ENCODE measurements around the gene PAX5. TPM values are rescaled to one million over a fixed set of nuclear protein-coding genes. Genes with fewer than 3 reads are reported as not detected.

PAX5 gene
- total and polyA plus RNA-seq, 9 donors, result 0.02 to 0.28 (median 0.05) TPM; not detected in 6

DNA sequence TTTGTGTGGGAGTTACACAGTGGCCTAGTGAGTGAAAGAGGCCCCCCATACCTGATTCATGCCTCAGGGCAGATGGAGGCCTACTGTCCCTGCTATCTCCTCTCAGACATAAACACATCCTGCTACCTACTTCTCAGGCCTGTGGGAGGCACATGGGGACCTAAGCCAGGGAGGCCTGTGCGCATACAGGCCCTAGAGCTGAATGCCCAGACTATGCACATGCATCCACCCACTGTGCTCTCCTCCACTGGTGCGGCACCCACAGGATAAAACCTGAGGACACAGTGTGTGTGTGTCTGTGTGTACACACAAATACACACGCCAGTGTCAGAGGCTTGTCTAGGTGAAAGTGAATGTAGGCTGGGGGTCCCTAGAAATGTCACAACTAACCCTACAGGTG is 1.4 kb downstream of the PAX5 start:
- 41 to 79% (median 44%) methylated on average over 2 to 3 of the region's 3 CpGs for WGBS, 3 donors
- peaks cover 10% of the 10 kb centered on the region for H3K4me1 ChIP-seq (ENCODE audit: insufficient read depth)
- intact Hi-C loops (cut with DNase I), result no loop called here

DNA sequence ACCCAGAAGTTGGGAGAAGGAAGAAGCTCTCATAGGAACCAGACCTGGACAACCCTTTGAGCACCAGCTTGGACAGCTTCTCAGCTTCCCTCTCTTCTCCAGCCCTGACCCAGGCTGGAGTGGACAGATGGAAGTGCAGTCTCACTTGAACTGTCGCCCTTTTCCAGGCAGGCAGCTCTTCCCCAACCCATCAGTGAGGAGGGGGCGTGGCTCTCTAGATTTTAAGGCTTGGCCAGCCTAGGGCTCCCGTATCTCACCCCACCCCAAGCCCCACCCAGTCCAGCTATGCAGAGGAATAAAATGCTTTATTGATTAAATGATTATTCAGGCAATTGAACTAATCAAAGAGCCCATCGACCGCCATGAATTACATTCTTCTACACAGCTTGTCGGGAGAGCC is 2.2 kb downstream of the PAX5 start:
- peaks cover 11% of the 10 kb centered on the region for H3K4me1 ChIP-seq (ENCODE audit: insufficient read depth)
- H3K4me3 ChIP-seq, result no peak overlapping the region
- WGBS, 3 donors, result 12 to 16% (median 13%) methylated on average over 6 of the region's 6 CpGs
- H3K9me3 ChIP-seq, result no peaks in the 10 kb centered on the region
- H3K27me3 ChIP-seq, result peaks cover 10% of the 10 kb centered on the region
- no peak for TF ChIP-seq EP300 (IDR thresholded peaks at IDR 0.05)
- TF ChIP-seq, protein P1, sequence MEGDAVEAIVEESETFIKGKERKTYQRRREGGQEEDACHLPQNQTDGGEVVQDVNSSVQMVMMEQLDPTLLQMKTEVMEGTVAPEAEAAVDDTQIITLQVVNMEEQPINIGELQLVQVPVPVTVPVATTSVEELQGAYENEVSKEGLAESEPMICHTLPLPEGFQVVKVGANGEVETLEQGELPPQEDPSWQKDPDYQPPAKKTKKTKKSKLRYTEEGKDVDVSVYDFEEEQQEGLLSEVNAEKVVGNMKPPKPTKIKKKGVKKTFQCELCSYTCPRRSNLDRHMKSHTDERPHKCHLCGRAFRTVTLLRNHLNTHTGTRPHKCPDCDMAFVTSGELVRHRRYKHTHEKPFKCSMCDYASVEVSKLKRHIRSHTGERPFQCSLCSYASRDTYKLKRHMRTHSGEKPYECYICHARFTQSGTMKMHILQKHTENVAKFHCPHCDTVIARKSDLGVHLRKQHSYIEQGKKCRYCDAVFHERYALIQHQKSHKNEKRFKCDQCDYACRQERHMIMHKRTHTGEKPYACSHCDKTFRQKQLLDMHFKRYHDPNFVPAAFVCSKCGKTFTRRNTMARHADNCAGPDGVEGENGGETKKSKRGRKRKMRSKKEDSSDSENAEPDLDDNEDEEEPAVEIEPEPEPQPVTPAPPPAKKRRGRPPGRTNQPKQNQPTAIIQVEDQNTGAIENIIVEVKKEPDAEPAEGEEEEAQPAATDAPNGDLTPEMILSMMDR (IDR thresholded peaks at IDR 0.05), result no peak
- no peak for TF ChIP-seq POLR2A (IDR thresholded peaks at IDR 0.05)
- intact Hi-C loops (cut with DNase I), result no loop called here
- H3K36me3 ChIP-seq, result no peaks in the 10 kb centered on the region
- H3K27ac ChIP-seq, result no peak overlapping the region
- no peak for DNase-seq

More for the DNA sequence above, 1.4 kb downstream of the PAX5 start:
- Histone ChIP-seq H3K9me3 (no peaks in the 10 kb centered on the region), H3K27ac (no peak overlapping the region), H3K36me3 (no peaks in the 10 kb centered on the region), H3K27me3 (peaks cover 10% of the 10 kb centered on the region), H3K4me3 (no peak overlapping the region)
- no peak for DNase-seq
- no peak for TF ChIP-seq EP300 (IDR thresholded peaks at IDR 0.05)
- TF ChIP-seq, protein P1 (IDR thresholded peaks at IDR 0.05), result no peak
- TF ChIP-seq POLR2A (IDR thresholded peaks at IDR 0.05), result no peak

DNA sequence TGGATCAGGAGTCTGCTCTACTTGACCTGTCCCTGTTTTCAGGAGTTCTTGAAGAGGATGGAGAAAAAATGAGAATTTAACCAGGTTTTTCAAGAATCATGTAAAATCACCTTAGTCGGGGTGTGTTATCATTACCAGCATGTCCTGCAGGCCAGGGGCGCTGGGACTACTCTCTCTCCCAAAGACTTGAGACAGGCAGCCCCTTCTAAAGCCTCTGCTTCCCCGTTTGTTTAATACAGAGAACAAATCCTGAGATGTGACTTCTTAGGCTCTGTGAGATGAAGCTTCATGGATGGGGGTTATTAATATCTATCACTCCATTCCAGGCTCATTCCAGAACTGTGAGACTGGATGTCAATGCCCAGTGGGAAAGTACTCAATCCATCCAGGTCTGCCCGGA is 3.0 kb downstream of the PAX5 start:
- peaks cover 10% of the 10 kb centered on the region for H3K27me3 ChIP-seq
- WGBS, 3 donors, result 29 to 35% (median 32%) methylated on average over 4 of the region's 4 CpGs

DNA sequence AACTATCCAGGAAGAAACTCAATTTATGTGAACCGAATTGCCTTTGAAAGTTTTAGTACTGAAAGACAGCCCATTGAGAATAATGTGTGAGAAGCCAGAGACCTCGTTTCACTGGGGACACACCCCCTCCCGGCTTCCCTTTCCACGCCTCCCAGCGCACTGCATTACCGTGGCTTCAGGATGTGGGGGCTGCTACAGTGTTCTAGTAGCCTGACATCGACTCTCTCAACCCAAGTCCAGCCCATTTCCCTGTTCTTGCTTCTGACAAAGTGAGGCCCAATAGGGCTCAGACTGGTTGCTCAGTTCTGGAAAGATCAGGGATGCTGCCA is 3.5 kb downstream of the PAX5 start:
- 4 to 8% (median 5%) methylated on average over 7 of the region's 7 CpGs for WGBS, 3 donors
- TF ChIP-seq, protein P1 (IDR thresholded peaks at IDR 0.05), result no peak
- no peak for TF ChIP-seq EP300 (IDR thresholded peaks at IDR 0.05)
- TF ChIP-seq POLR2A (IDR thresholded peaks at IDR 0.05), result no peak
- Histone ChIP-seq H3K36me3 (no peaks in the 10 kb centered on the region), H3K27ac (no peak overlapping the region), H3K9me3 (no peaks in the 10 kb centered on the region), H3K4me3 (no peak overlapping the region), H3K4me1 (ENCODE audit: insufficient read depth) (peaks cover 13% of the 10 kb centered on the region), H3K27me3 (peaks cover 10% of the 10 kb centered on the region)
- no peak for DNase-seq
- intact Hi-C loops (cut with DNase I), result no loop called here

More for the DNA sequence above, 3.0 kb downstream of the PAX5 start:
- Histone ChIP-seq H3K27ac (no peak overlapping the region), H3K4me3 (no peak overlapping the region), H3K9me3 (no peaks in the 10 kb centered on the region), H3K4me1 (ENCODE audit: insufficient read depth) (peaks cover 11% of the 10 kb centered on the region), H3K36me3 (no peaks in the 10 kb centered on the region)
- intact Hi-C loops (cut with DNase I), result no loop called here
- TF ChIP-seq EP300 (IDR thresholded peaks at IDR 0.05) (no peak), POLR2A (IDR thresholded peaks at IDR 0.05) (no peak)
- TF ChIP-seq, protein P1 (IDR thresholded peaks at IDR 0.05), result no peak
- DNase-seq, result no peak

Data from ovary (tissue), 9 donors.